ENCODE results near the gene POMGNT1. TPM values are rescaled to one million over a fixed set of nuclear protein-coding genes. Genes with fewer than 3 reads are reported as not detected.

Gene POMGNT1
- total RNA-seq, 1 experiment from 2014 or later, result 34.9 TPM

- no peak for TF ChIP-seq CTCF (IDR thresholded peaks at IDR 0.05; ENCODE audit: insufficient read depth in 1 of 2, low read depth in 1 of 2, low read length in 1 of 2, severe bottlenecking in 1 of 2, unreplicated experiment in 1 of 2)
- no peaks in the 10 kb centered on the region for H3K9me3 ChIP-seq
- H3K27ac Mint-ChIP-seq (ENCODE audit: unreplicated experiment), result no peak overlapping the region
- no TSS peak for BruUV-seq (replicated peaks)
- DNase-seq, result no peak
- no peak overlapping the region for H3K4me3 ChIP-seq (ENCODE audit: low read depth, low read length)
- CTCF ChIA-PET, result no interaction called here
- H3K27me3 ChIP-seq (replicated peaks; ENCODE audit: control insufficient read depth, insufficient read depth, low read length), result no peaks in the 10 kb centered on the region
- no peaks in the 10 kb centered on the region for H3K36me3 Mint-ChIP-seq (ENCODE audit: insufficient read depth, unreplicated experiment)
- H3K4me1 Mint-ChIP-seq (ENCODE audit: low read depth, unreplicated experiment), result no peaks in the 10 kb centered on the region
- POLR2A ChIA-PET, result no interaction called here
- H3K9me3 Mint-ChIP-seq (ENCODE audit: unreplicated experiment), result no peaks in the 10 kb centered on the region
- intact Hi-C loops (cut with micrococcal nuclease; ENCODE audit: unreplicated experiment), result no loop called here
- no peaks in the 10 kb centered on the region for H3K4me1 ChIP-seq
- no peaks in the 10 kb centered on the region for H3K27me3 Mint-ChIP-seq (ENCODE audit: insufficient read depth, unreplicated experiment)
- H3K4me3 Mint-ChIP-seq (ENCODE audit: unreplicated experiment), result no peak overlapping the region
- H3K36me3 ChIP-seq (ENCODE audit: control insufficient read depth, insufficient read depth, low read length), result no peaks in the 10 kb centered on the region
These were observed 12.3 kb upstream of the POMGNT1 start for GRCh38 chr1:46210561-46210960.

- no peaks in the 10 kb centered on the region for H3K9me3 ChIP-seq
- ChIA-PET POLR2A (no interaction called here), CTCF (no interaction called here)
- Mint-ChIP-seq H3K27ac (ENCODE audit: unreplicated experiment) (no peak overlapping the region), H3K4me1 (ENCODE audit: low read depth, unreplicated experiment) (no peaks in the 10 kb centered on the region), H3K9me3 (ENCODE audit: unreplicated experiment) (no peaks in the 10 kb centered on the region), H3K36me3 (ENCODE audit: insufficient read depth, unreplicated experiment) (no peaks in the 10 kb centered on the region), H3K27me3 (ENCODE audit: insufficient read depth, unreplicated experiment) (no peaks in the 10 kb centered on the region), H3K4me3 (ENCODE audit: unreplicated experiment) (no peak overlapping the region)
- H3K27me3 ChIP-seq (replicated peaks; ENCODE audit: control insufficient read depth, insufficient read depth, low read length), result no peaks in the 10 kb centered on the region
- no TSS peak for BruUV-seq (replicated peaks)
- no peak for DNase-seq
- no peak for TF ChIP-seq CTCF (IDR thresholded peaks at IDR 0.05; ENCODE audit: insufficient read depth in 1 of 2, low read depth in 1 of 2, low read length in 1 of 2, severe bottlenecking in 1 of 2, unreplicated experiment in 1 of 2)
- H3K4me3 ChIP-seq (ENCODE audit: low read depth, low read length), result no peak overlapping the region
- H3K36me3 ChIP-seq (ENCODE audit: control insufficient read depth, insufficient read depth, low read length), result no peaks in the 10 kb centered on the region
- intact Hi-C loops (cut with micrococcal nuclease; ENCODE audit: unreplicated experiment), result no loop called here
- H3K4me1 ChIP-seq, result no peaks in the 10 kb centered on the region
These were observed 8.2 kb upstream of the POMGNT1 start for GRCh38 chr1:46206399-46206798.

GRCh38 chr1:46205791-46206190 lies 7.6 kb upstream of the POMGNT1 start:
- no peaks in the 10 kb centered on the region for H3K4me1 ChIP-seq
- Mint-ChIP-seq H3K36me3 (ENCODE audit: insufficient read depth, unreplicated experiment) (no peaks in the 10 kb centered on the region), H3K4me3 (ENCODE audit: unreplicated experiment) (no peak overlapping the region), H3K27me3 (ENCODE audit: insufficient read depth, unreplicated experiment) (no peaks in the 10 kb centered on the region), H3K27ac (ENCODE audit: unreplicated experiment) (no peak overlapping the region), H3K9me3 (ENCODE audit: unreplicated experiment) (no peaks in the 10 kb centered on the region), H3K4me1 (ENCODE audit: low read depth, unreplicated experiment) (no peaks in the 10 kb centered on the region)
- BruUV-seq (replicated peaks), result no TSS peak
- CTCF ChIA-PET, result no interaction called here
- H3K36me3 ChIP-seq (ENCODE audit: control insufficient read depth, insufficient read depth, low read length), result no peaks in the 10 kb centered on the region
- no peaks in the 10 kb centered on the region for H3K27me3 ChIP-seq (replicated peaks; ENCODE audit: control insufficient read depth, insufficient read depth, low read length)
- POLR2A ChIA-PET, result no interaction called here
- H3K4me3 ChIP-seq (ENCODE audit: low read depth, low read length), result no peak overlapping the region
- DNase-seq, result no peak
- intact Hi-C loops (cut with micrococcal nuclease; ENCODE audit: unreplicated experiment), result no loop called here
- TF ChIP-seq CTCF (IDR thresholded peaks at IDR 0.05; ENCODE audit: insufficient read depth in 1 of 2, low read depth in 1 of 2, low read length in 1 of 2, severe bottlenecking in 1 of 2, unreplicated experiment in 1 of 2), result no peak
- H3K9me3 ChIP-seq, result no peaks in the 10 kb centered on the region

All from Caco-2 (cell line).